ENCODE results near the gene CRAT. TPM values are rescaled to one million over a fixed set of nuclear protein-coding genes. Genes with fewer than 3 reads are reported as not detected.
"Not testable (repeated sequence)": the region's sequence is repeated elsewhere in the genome, so short reads cannot be mapped to it uniquely, and the experiment has no call there.

The CRAT gene
- total and polyA plus RNA-seq, 8 donors = 30.3 to 131 (median 61.7) TPM

GRCh38 chr9:129135476-129135875 is 24.9 kb upstream of the CRAT start:
- no peak for TF ChIP-seq CTCF (IDR thresholded peaks at IDR 0.05)
- Histone ChIP-seq H3K27ac (no peak overlapping the region), H3K27me3 (no peaks in the 10 kb centered on the region), H3K36me3 (peaks cover 0 to 5% (median 0%) of the 10 kb centered on the region in 3 donors), H3K4me1 (peaks cover 7 to 22% (median 8%) of the 10 kb centered on the region in 3 donors), H3K4me3 (no peak overlapping the region), H3K9me3 (no peaks in the 10 kb centered on the region)
- intact Hi-C loops (cut with DNase I) = loop anchor here (5.0 to 10.0 kb wide), 2 partner anchors 477 to 479 kb away; no protein-coding TSS in a partner anchor
- WGBS, 2 donors = 82 to 84% methylated on average over 6 of the region's 6 CpGs
- FAIRE-seq (no peak), ATAC-seq (no peak), DNase-seq (no peak)

GRCh38 chr9:129133082-129133481 is 22.5 kb upstream of the CRAT start:
- Histone ChIP-seq H3K27ac (no peak overlapping the region), H3K27me3 (no peaks in the 10 kb centered on the region), H3K9me3 (no peaks in the 10 kb centered on the region), H3K36me3 (peaks cover 0 to 9% (median 0%) of the 10 kb centered on the region in 3 donors), H3K4me1 (peaks cover 0 to 2% (median 0%) of the 10 kb centered on the region in 3 donors), H3K4me3 (no peak overlapping the region)
- DNase-seq = no peak
- 84 to 94% methylated on average over 4 of the region's 4 CpGs for WGBS, 2 donors
- ATAC-seq = no peak
- intact Hi-C loops (cut with DNase I) = loop anchor here in 2 of 3 donors (5.0 to 10.0 kb wide), 3 partner anchors 39 to 654 kb away; no protein-coding TSS in a partner anchor
- TF ChIP-seq CTCF (IDR thresholded peaks at IDR 0.05) = no peak
- no peak for FAIRE-seq

- 41% methylated on average over 13 of the region's 13 CpGs for WGBS, 2 donors
- no peak overlapping the region for H3K4me3 ChIP-seq
- DNase-seq = peak; percentile 66 to 92 (median 84)
- peaks cover 0 to 4% (median 0%) of the 10 kb centered on the region in 3 donors for H3K36me3 ChIP-seq
- no peaks in the 10 kb centered on the region for H3K4me1 ChIP-seq
- no peak for FAIRE-seq
- H3K27me3 ChIP-seq = no peaks in the 10 kb centered on the region
- peak; percentile 83 to 97 (median 94) for ATAC-seq
- TF ChIP-seq CTCF (IDR thresholded peaks at IDR 0.05) = peak; percentile 96 to 98 (median 97)
- H3K27ac ChIP-seq = no peak overlapping the region
- intact Hi-C loops (cut with DNase I) = loop anchor here in 2 of 3 donors (5.0 to 10.0 kb wide), 3 partner anchors 41 to 656 kb away; no protein-coding TSS in a partner anchor
- H3K9me3 ChIP-seq = no peaks in the 10 kb centered on the region
Observed at GRCh38 chr9:129131300-129132145, 20.9 kb upstream of the CRAT start.

GRCh38 chr9:129130791-129131190 is 20.2 kb upstream of the CRAT start:
- TF ChIP-seq CTCF (IDR thresholded peaks at IDR 0.05) = no peak
- no peaks in the 10 kb centered on the region for H3K9me3 ChIP-seq
- no peak overlapping the region for H3K4me3 ChIP-seq
- intact Hi-C loops (cut with DNase I) = loop anchor here in 2 of 3 donors (5.0 to 10.0 kb wide), 3 partner anchors 42 to 657 kb away; no protein-coding TSS in a partner anchor
- DNase-seq (no peak), ATAC-seq (no peak), FAIRE-seq (no peak)
- peaks cover 0 to 4% (median 0%) of the 10 kb centered on the region in 3 donors for H3K36me3 ChIP-seq
- no peaks in the 10 kb centered on the region for H3K4me1 ChIP-seq
- WGBS, 2 donors = 62 to 81% methylated on average over 3 of the region's 3 CpGs
- no peak overlapping the region for H3K27ac ChIP-seq
- no peaks in the 10 kb centered on the region for H3K27me3 ChIP-seq

GRCh38 chr9:129130271-129130670 is 19.7 kb upstream of the CRAT start:
- H3K4me1 ChIP-seq, FAIRE-seq, H3K27me3 ChIP-seq, H3K9me3 ChIP-seq, H3K4me3 ChIP-seq, DNase-seq, H3K36me3 ChIP-seq, H3K27ac ChIP-seq, ATAC-seq: not testable (repeated sequence)
- WGBS, 2 donors = 90 to 92% methylated on average over 7 of the region's 7 CpGs
- intact Hi-C loops (cut with DNase I) = loop anchor here in 2 of 3 donors (5.0 to 10.0 kb wide), 3 partner anchors 42 to 657 kb away; no protein-coding TSS in a partner anchor

Measured in pancreas (tissue), 10 donors.